HepG2 (cell line): ENCODE data around the gene DLG4. TPM values are rescaled to one million over a fixed set of nuclear protein-coding genes. Genes with fewer than 3 reads are reported as not detected.

Experiments
- ARHGAP35 ChIP-seq: sonication (generic); formaldehyde crosslinking; IDR thresholded peaks from 2 replicates; pipeline ENCODE4 v1.9.0; 2022; ENCODE audit warnings: mild to moderate bottlenecking, inconsistent platforms, moderate library complexity, missing genetic modification reagents, borderline replicate concordance
- BCL6 ChIP-seq: IDR thresholded peaks from 2 replicates; pipeline ENCODE4 v1.6.1; 2016; ENCODE audit warnings: missing genetic modification reagents, missing compliant biosample characterization
- FOSL2 ChIP-seq: sonication (generic); formaldehyde crosslinking; IDR thresholded peaks from 2 replicates; pipeline ENCODE4 v1.4.0; 2020; ENCODE audit warnings: missing genetic modification reagents
- GATAD2A ChIP-seq: IDR thresholded peaks from 2 replicates; pipeline ENCODE4 v1.6.1; 2016
- GMEB1 ChIP-seq: sonication (generic); formaldehyde crosslinking; IDR thresholded peaks from 2 replicates; pipeline ENCODE4 v1.5.1; 2020; ENCODE audit warnings: missing genetic modification reagents, mild to moderate bottlenecking, borderline replicate concordance
- GTF2F1 ChIP-seq: fragments of 150-350 bp; IDR thresholded peaks from 2 replicates; pipeline ENCODE4 v1.6.1; 2014; ENCODE audit warnings: low read length
- KLF9 ChIP-seq: IDR thresholded peaks from 2 replicates; pipeline ENCODE4 v1.6.1; 2016; ENCODE audit warnings: low read depth
- NCOR1 ChIP-seq: fragments of 200-600 bp; sonication (generic); IDR thresholded peaks from 2 replicates; pipeline ENCODE4 v1.7.0; 2017; ENCODE audit warnings: antibody characterized with exemption, low read length, borderline replicate concordance
- NFKBIZ ChIP-seq: IDR thresholded peaks from 2 replicates; pipeline ENCODE4 v1.6.1; 2018; ENCODE audit warnings: missing genetic modification reagents, missing compliant biosample characterization
- NFYC ChIP-seq: IDR thresholded peaks from 2 replicates; pipeline ENCODE4 v1.6.1; 2016; ENCODE audit warnings: missing genetic modification reagents, missing compliant biosample characterization
- PITX1 ChIP-seq: sonication (generic); formaldehyde crosslinking; IDR thresholded peaks from 2 replicates; pipeline ENCODE4 v1.5.1; 2020; ENCODE audit warnings: mild to moderate bottlenecking, missing genetic modification reagents
- RAD21 ChIP-seq: fragments of 450-650 bp; formaldehyde crosslinking; IDR thresholded peaks from 2 replicates; pipeline ENCODE4 v1.5.0; 2020; ENCODE audit warnings: mild to moderate bottlenecking
- RAD51 ChIP-seq: fragments of 450-650 bp; IDR thresholded peaks from 2 replicates; pipeline ENCODE4 v1.6.1; 2016; ENCODE audit warnings: borderline replicate concordance
- RCOR2 ChIP-seq: IDR thresholded peaks from 2 replicates; pipeline ENCODE4 v1.6.1; 2016; ENCODE audit warnings: missing biosample characterization, missing genetic modification reagents
- REXO4 ChIP-seq: sonication (generic); formaldehyde crosslinking; IDR thresholded peaks from 2 replicates; pipeline ENCODE4 v1.8.0; 2022; ENCODE audit warnings: missing genetic modification reagents, mild to moderate bottlenecking, borderline replicate concordance
- SKI ChIP-seq: fragments of 450-650 bp; IDR thresholded peaks from one replicate; pipeline ENCODE4 v1.6.1; 2018; ENCODE audit warnings: mild to moderate bottlenecking; ENCODE audit not compliant: partially characterized antibody
- STAG1 ChIP-seq: sonication (generic); formaldehyde crosslinking; IDR thresholded peaks from 2 replicates; pipeline ENCODE4 v1.4.0; 2020; ENCODE audit warnings: missing genetic modification reagents
- TBL1XR1 ChIP-seq: fragments of 150-350 bp; IDR thresholded peaks from 2 replicates; pipeline ENCODE4 v1.6.1; 2014; ENCODE audit warnings: borderline replicate concordance, low read length; ENCODE audit not compliant: partially characterized antibody
- ZBTB40 ChIP-seq, 2 experiments: fragments of 450-650 bp in 1 of 2; sonication (generic) in 1 of 2; formaldehyde crosslinking in 1 of 2; IDR thresholded peaks; 2 replicates each; pipeline versions ENCODE4 v1.6.1 to v1.8.0; 2016 to 2022; ENCODE audit warnings: antibody characterized with exemption in 1 of 2, mild to moderate bottlenecking in 1 of 2, missing genetic modification reagents in 1 of 2
- ZFP41 ChIP-seq: sonication (generic); formaldehyde crosslinking; IDR thresholded peaks from 2 replicates; pipeline ENCODE4 v1.4.0; 2020; ENCODE audit warnings: mild to moderate bottlenecking, missing genetic modification reagents, borderline replicate concordance
- ZFX ChIP-seq: sonication (generic); formaldehyde crosslinking; IDR thresholded peaks from 2 replicates; pipeline ENCODE4 v1.4.0; 2020; ENCODE audit warnings: mild to moderate bottlenecking, low read depth, missing genetic modification reagents, moderate library complexity
- ZNF225 ChIP-seq: sonication (generic); formaldehyde crosslinking; IDR thresholded peaks from 2 replicates; pipeline ENCODE4 v1.4.0; 2020; ENCODE audit warnings: mild to moderate bottlenecking, missing genetic modification reagents
- ZNF747 ChIP-seq: sonication (generic); formaldehyde crosslinking; IDR thresholded peaks from 2 replicates; pipeline ENCODE4 v1.8.1; 2023; ENCODE audit warnings: missing genetic modification reagents, mild to moderate bottlenecking, borderline replicate concordance
- polyA plus RNA-seq, 8 experiments: library from polyadenylated mRNA; depleted of rRNA in 3 of 8; stranded (reverse) in 7 of 8; unstranded in 1 of 8; fragments of >200 nt; fragmentation: Illumina TruSeq in 4 of 8; extraction: Trizol in 4 of 8; gene quantifications; 2 replicates each; pipeline versions ENCODE4 v1.2.1 to v1.2.3, GENCODE V29; 2011 to 2016; ENCODE audit warnings: low read depth in 4 of 8, missing spikeins in 1 of 8, mixed read lengths in 1 of 8; ENCODE audit not compliant: insufficient read depth in 1 of 8
- total RNA-seq, 5 experiments: library from RNA; depleted of rRNA; stranded (reverse); fragments of >200 nt; fragmentation: Illumina TruSeq; extraction: Trizol; gene quantifications; 2 replicates each; pipeline ENCODE4 v1.2.3, GENCODE V29; 2016; ENCODE audit warnings: low read depth in 1 of 5

DLG4 gene
- total and polyA plus RNA-seq, 2 of the 13 experiments (the other 11 are each of a cell fraction or from before 2014, with no cell fraction given): 0.71 to 4.3 TPM

- no peak for TF ChIP-seq ZBTB40 (IDR thresholded peaks at IDR 0.05)
- TF ChIP-seq ZBTB40 (CRISPR knock-in tag; IDR thresholded peaks at IDR 0.05): no peak
- TF ChIP-seq STAG1 (CRISPR knock-in tag): peak; percentile 47
- no peak for TF ChIP-seq KLF9 (CRISPR knock-in tag)
- no peak for TF ChIP-seq GATAD2A
- peak; percentile 83 for TF ChIP-seq TBL1XR1
- TF ChIP-seq NFYC (CRISPR knock-in tag): no peak
- TF ChIP-seq GMEB1 (CRISPR knock-in tag): no peak
- TF ChIP-seq BCL6: peak; percentile 59; the same call in 1 of the 2 replicates
- TF ChIP-seq RCOR2 (CRISPR knock-in tag): no peak
- TF ChIP-seq REXO4 (CRISPR knock-in tag): no peak
- TF ChIP-seq FOSL2 (CRISPR knock-in tag): 0 out of 2 replicates have a peak, but pooled peaks have one; percentile 13
- TF ChIP-seq NCOR1: peak; percentile 31; the same call in 1 of the 2 replicates
- no peak for TF ChIP-seq PITX1 (CRISPR knock-in tag)
- TF ChIP-seq RAD51: no peak
- TF ChIP-seq ZNF747: no peak
- TF ChIP-seq RAD21 (CRISPR knock-in tag): peak; percentile 24; the same call in 1 of the 2 replicates
- no peak for TF ChIP-seq ARHGAP35 (CRISPR knock-in tag)
- 0 out of 2 replicates have a peak, but pooled peaks have one; percentile 20 for TF ChIP-seq ZFX (CRISPR knock-in tag)
- TF ChIP-seq ZNF225: no peak
- no peak for TF ChIP-seq NFKBIZ (CRISPR knock-in tag)
- no peak for TF ChIP-seq ZFP41 (CRISPR knock-in tag)
- no peak for TF ChIP-seq GTF2F1
- TF ChIP-seq SKI: peak; percentile 94
Observed at GRCh38 chr17:7147772-7148171, 71.9 kb downstream of the DLG4 start (continued).
